ENCODE results near the gene KIF3A.

- TF ChIP-seq CTCF (conservative IDR thresholded peaks at IDR 0.05; ENCODE audit: low read depth in 2 of 2) (no peak), NANOG (IDR thresholded peaks at IDR 0.05; ENCODE audit: borderline replicate concordance) (no peak), EZH2 (IDR thresholded peaks at IDR 0.05; ENCODE audit: low read depth, unreplicated experiment) (no peak), ZNF114 (CRISPR knock-in tag; IDR thresholded peaks at IDR 0.05) (no peak)
Measured at GRCh38 chr5:132774896-132775295, 37.5 kb upstream of the KIF3A start.
